ENCODE measurements around the gene MAFG.

- TF ChIP-seq CTCF (IDR thresholded peaks at IDR 0.05): no peak
- no peak for TF ChIP-seq POLR2A (IDR thresholded peaks at IDR 0.05)
Measured at GRCh38 chr17:81899514-81900166, 27.9 kb downstream of the MAFG start.
